A375 (cell line): ENCODE data around the gene CSF3. TPM values are rescaled to one million over a fixed set of nuclear protein-coding genes. Genes with fewer than 3 reads are reported as not detected.

ENCODE experiments used
- small RNA-seq: library from RNA; depleted of rRNA; stranded (forward); fragments of <200 nt; gene quantifications from one replicate; pipeline ENCODE3, GENCODE V24; 2014
- total RNA-seq: library from RNA; depleted of rRNA; stranded (reverse); fragments of >200 nt; shearing (Covaris generic); gene quantifications from 2 replicates; pipeline ENCODE4 v1.2.3, GENCODE V29; 2014; rRNA removed

Gene CSF3, protein sequence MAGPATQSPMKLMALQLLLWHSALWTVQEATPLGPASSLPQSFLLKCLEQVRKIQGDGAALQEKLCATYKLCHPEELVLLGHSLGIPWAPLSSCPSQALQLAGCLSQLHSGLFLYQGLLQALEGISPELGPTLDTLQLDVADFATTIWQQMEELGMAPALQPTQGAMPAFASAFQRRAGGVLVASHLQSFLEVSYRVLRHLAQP
- total RNA-seq, result not detected in 2 replicates

GRCh38 chr17:40015005-40015997, at the start of gene CSF3:
Gene CSF3 (plus strand): TSS chr17:40015440. CDS start chr17:40015475, 35 bp downstream.

DNA sequence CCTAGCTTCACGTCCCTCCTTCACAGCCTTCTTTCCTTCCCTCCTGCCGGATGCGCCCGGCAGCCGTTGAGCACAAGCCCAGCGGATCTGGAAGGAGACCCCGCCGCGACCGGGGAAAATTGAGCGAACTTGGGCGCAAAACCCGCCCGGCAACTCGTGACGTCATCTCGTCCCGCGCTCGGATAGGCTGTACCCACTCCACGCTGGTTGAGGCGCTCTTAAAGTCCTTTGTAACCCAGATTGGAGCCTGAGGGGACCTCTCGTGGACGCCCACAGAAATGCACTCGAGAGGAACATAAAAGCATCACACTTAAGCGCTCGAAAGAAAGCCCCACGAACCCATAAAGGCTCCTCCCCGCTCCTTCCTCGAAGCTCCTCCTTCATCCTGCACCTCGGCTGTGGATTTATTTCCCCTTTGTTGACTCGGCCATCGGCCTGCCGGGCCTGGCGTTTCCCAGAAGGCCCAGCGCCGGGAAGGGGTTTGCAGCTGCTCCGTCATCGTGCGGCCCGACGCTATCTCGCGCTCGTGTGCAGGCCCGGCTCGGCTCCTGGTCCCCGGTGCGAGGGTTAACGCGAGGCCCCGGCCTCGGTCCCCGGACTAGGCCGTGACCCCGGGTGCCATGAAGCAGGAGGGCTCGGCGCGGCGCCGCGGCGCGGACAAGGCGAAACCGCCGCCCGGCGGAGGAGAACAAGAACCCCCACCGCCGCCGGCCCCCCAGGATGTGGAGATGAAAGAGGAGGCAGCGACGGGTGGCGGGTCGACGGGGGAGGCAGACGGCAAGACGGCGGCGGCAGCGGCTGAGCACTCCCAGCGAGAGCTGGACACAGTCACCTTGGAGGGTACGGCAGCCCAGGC, 34.7 kb upstream of the CSF3 start, which contains the start of gene PSMD3:
Gene PSMD3 (plus strand): TSS at position 457 of the 856 bp plus-strand sequence. CDS start 164 bp downstream, at position 621.

GRCh38 chr17:40062329-40063186, 47.3 kb downstream of the CSF3 start, which contains the start of gene THRA:
Gene THRA (plus strand): TSS chr17:40062965. CDS start chr17:40074489, 11,524 bp downstream.

Small RNAs within 50 kb of the gene (small RNA-seq; reads per million reads assigned to genes)
- gene SNORD124, result 394 reads per million, percentile 98 among the genes with 10 or more reads in this experiment

Other genes starting within 250 kb of the CSF3 start
- 0.08 and 0.29 TPM in 2 replicates for gene IKZF3, start 151.1 kb upstream of the CSF3 start, total RNA-seq
- not detected in 2 replicates for gene ZPBP2, start 147.2 kb upstream of the CSF3 start, total RNA-seq
- gene GSDMB, start 96.8 kb upstream of the CSF3 start, total RNA-seq, result 2.9 TPM in 2 replicates
- 20.1 and 21.5 TPM in 2 replicates for gene ORMDL3, start 87.8 kb upstream of the CSF3 start, total RNA-seq
- not detected in 2 replicates for gene LRRC3C, start 87.7 kb upstream of the CSF3 start, total RNA-seq
- gene GSDMA, start 52.4 kb upstream of the CSF3 start, total RNA-seq, result not detected in 2 replicates
- gene PSMD3, start 34.6 kb upstream of the CSF3 start, total RNA-seq, result 168 and 192 TPM in 2 replicates
- gene MED24, start 39.0 kb downstream of the CSF3 start, total RNA-seq, result 34.3 and 43.0 TPM in 2 replicates
- 12.2 and 12.4 TPM in 2 replicates for gene THRA, start 47.5 kb downstream of the CSF3 start, total RNA-seq
- gene NR1D1, start 85.1 kb downstream of the CSF3 start, total RNA-seq, result 6.3 and 8.2 TPM in 2 replicates
- 45.3 and 47.3 TPM in 2 replicates for gene MSL1, start 106.5 kb downstream of the CSF3 start, total RNA-seq
- gene CASC3, start 125.1 kb downstream of the CSF3 start, total RNA-seq, result 43.4 and 48.3 TPM in 2 replicates
- gene RAPGEFL1, start 162.0 kb downstream of the CSF3 start, total RNA-seq, result 7.0 TPM in 2 replicates
- 6.4 and 7.5 TPM in 2 replicates for gene WIPF2, start 203.9 kb downstream of the CSF3 start, total RNA-seq